ENCODE data around the gene RNF6.
A peak's percentile ranks its signal among the peaks of the same experiment; 100 is the strongest.
"Not testable (repeated sequence)": the region's sequence is repeated elsewhere in the genome, so short reads cannot be mapped to it uniquely, and the experiment has no call there.

RNF6 gene

GRCh38 chr13:26221721-26222519, at the start of gene RNF6:
TSS of gene RNF6 (minus strand) at chr13:26222314. CDS start at chr13:26219649, 2,665 bp downstream.
- DNase-seq, result peak; percentile 99

GRCh38 chr13:26270707-26271106, 48.6 kb upstream of the RNF6 start:
- no peak for DNase-seq

GRCh38 chr13:26266311-26266710, 44.2 kb upstream of the RNF6 start:
- DNase-seq, result peak; percentile 11

GRCh38 chr13:26262156-26262555, 40.0 kb upstream of the RNF6 start:
- DNase-seq, result no peak

GRCh38 chr13:26259634-26260033, 37.5 kb upstream of the RNF6 start:
- no peak for DNase-seq

- no peak for DNase-seq
Measured at GRCh38 chr13:26257049-26257448, 34.9 kb upstream of the RNF6 start.

GRCh38 chr13:26255691-26256277, 33.7 kb upstream of the RNF6 start:
- DNase-seq, result peak; percentile 51

GRCh38 chr13:26255115-26255514, 33.0 kb upstream of the RNF6 start:
- no peak for DNase-seq

GRCh38 chr13:26254583-26255111, 32.5 kb upstream of the RNF6 start:
- peak; percentile 43 for DNase-seq

- peak; percentile 94 for DNase-seq
Measured at GRCh38 chr13:26253787-26254582, 31.9 kb upstream of the RNF6 start, which contains the start of gene CDK8. TSS of gene CDK8 (plus strand) at chr13:26254129. CDS start at chr13:26254642, 513 bp downstream.

- peak; percentile 11 for DNase-seq
Measured at GRCh38 chr13:26253262-26253786, 31.2 kb upstream of the RNF6 start.

- not testable (repeated sequence) for DNase-seq
Measured at GRCh38 chr13:26252006-26252405, 29.9 kb upstream of the RNF6 start.

GRCh38 chr13:26249551-26249950, 27.4 kb upstream of the RNF6 start:
- DNase-seq, result no peak

GRCh38 chr13:26247608-26248007, 25.5 kb upstream of the RNF6 start:
- DNase-seq, result peak; percentile 95

- DNase-seq, result no peak
Measured at GRCh38 chr13:26247011-26247410, 24.9 kb upstream of the RNF6 start.

- no peak for DNase-seq
Measured at GRCh38 chr13:26246154-26246553, 24.0 kb upstream of the RNF6 start.

GRCh38 chr13:26236296-26236695, 14.2 kb upstream of the RNF6 start:
- no peak for DNase-seq

GRCh38 chr13:26230703-26231102, 8.6 kb upstream of the RNF6 start:
- DNase-seq, result no peak

GRCh38 chr13:26229080-26229615, 7.0 kb upstream of the RNF6 start:
- DNase-seq, result no peak

- no peak for DNase-seq
Measured at GRCh38 chr13:26228096-26228495, 6.0 kb upstream of the RNF6 start.

- DNase-seq, result peak; percentile 69
Measured at GRCh38 chr13:26227166-26227971, 5.3 kb upstream of the RNF6 start.

Measured in hematopoietic multipotent progenitor cell treated with erythropoietin and hydrocortisone succinate and interleukin-3 and kit ligand, for 8 days (in vitro differentiated cells).